ENCODE measurements around the gene CKS1B.

DNA sequence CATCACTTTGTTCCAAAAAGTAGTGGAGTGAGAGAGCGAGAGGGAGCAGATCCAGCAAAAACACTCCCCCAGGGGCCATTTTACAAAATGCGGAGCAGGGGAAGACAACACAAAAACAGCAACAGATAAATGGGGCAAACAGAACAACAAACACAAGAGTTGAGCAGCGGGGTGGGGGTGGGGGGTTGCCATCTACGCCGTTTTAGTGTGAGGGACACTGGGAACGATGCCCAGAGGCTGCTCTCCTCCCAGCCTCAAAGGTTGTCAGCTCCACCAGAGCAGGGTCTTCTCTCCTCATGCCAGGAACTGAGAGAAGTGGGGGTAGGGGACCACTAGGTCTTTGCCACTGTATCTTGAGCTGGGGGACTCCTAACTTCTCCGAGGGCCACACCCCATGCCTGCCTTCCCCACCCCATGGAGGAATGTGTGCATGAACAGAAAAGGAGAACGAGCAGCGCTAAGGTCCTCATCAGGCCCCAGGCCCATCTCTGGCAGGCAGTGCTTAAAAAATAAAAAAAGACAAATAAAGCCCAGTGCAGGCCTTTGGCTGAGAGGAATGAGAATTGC lies 17.3 kb upstream of the CKS1B start:
- TF ChIP-seq POLR2AphosphoS5 (IDR thresholded peaks at IDR 0.05; ENCODE audit: borderline replicate concordance, low read depth, low read length) (no peak), EZH2 (IDR thresholded peaks at IDR 0.05) (no peak), FOXP2 (optimal IDR thresholded peaks at IDR 0.05; ENCODE audit: control extremely low read depth, extremely low read length, insufficient read depth) (no peak)
